ENCODE results near the gene OR1N1.
"Not testable (repeated sequence)": the region's sequence is repeated elsewhere in the genome, so short reads cannot be mapped to it uniquely, and the experiment has no call there.

OR1N1 gene

GRCh38 chr9:122551371-122551770 lies 24.3 kb upstream of the OR1N1 start:
- DNase-seq (ENCODE audit: extremely low read depth, low read depth) = no peak
- TF ChIP-seq CTCF (IDR thresholded peaks at IDR 0.05; ENCODE audit: low read depth, low read length, missing control alignments) = no peak
- no peak overlapping the region for H3K4me3 ChIP-seq (replicated peaks; ENCODE audit: low read depth, low read length)

DNA sequence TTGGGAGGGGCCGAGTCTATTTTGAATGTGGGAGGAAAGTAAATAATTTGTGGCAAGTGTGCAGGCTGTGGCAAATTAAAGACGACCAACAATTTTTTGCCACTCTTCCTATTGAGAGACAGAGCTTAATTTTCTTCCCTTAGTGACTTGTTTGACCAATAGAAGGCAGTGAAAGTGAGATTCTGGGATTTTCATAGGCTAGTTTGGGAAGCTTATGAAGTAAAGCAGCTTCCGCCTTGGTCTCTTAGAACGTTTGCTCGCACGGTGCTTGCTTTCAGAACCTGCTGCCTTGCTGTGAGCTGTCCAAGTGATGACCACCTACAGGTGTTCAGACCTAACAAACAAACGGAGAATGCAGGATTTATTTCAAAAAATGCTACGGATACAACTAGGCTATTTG lies 19.1 kb upstream of the OR1N1 start:
- no peak for DNase-seq (ENCODE audit: extremely low read depth, low read depth)
- no peak for TF ChIP-seq CTCF (IDR thresholded peaks at IDR 0.05; ENCODE audit: low read depth, low read length, missing control alignments)
- no peak overlapping the region for H3K4me3 ChIP-seq (replicated peaks; ENCODE audit: low read depth, low read length)

- DNase-seq (ENCODE audit: extremely low read depth, low read depth) = no peak
- no peak for TF ChIP-seq CTCF (IDR thresholded peaks at IDR 0.05; ENCODE audit: low read depth, low read length, missing control alignments)
- H3K4me3 ChIP-seq (replicated peaks; ENCODE audit: low read depth, low read length) = no peak overlapping the region
Measured at GRCh38 chr9:122538757-122539156, 11.7 kb upstream of the OR1N1 start.

DNA sequence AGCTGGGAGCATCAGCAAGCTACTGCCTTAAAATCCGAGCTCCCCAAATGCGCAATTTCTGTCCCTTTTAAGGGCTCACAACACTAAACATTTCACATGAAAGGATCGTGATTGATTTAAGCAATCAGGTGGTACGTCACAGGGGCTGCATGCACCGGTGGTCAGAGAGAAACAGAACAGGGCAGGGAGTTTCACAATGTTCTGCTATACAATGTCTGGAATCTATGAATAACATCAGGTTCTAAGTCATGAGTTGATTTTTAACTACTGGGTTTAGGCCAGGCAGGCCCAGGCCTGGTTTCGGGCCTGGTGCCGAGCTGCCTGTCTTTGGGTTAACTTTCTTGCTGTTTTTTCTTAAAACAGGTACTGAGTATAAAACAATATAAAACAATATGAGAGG lies 10.0 kb upstream of the OR1N1 start:
- H3K4me3 ChIP-seq (replicated peaks; ENCODE audit: low read depth, low read length) = not testable (repeated sequence)

DNA sequence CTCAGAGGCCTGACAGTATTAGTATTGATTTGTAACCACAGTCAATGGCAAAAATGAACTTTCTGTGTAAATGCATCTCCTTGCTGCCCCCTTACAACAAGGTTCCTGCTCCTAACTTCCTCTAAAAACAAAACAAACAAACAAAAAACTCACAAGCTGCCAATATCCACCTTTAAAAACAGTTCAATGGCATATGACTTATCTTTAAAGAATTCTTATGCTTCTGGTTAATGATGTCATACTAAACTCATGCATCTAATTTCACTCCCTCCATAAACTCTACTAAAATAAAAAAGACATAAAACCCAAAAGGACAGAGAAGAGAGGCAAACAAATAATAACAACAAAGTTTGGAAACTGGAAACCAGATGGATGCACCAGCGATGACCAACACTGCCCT lies 9.0 kb upstream of the OR1N1 start:
- no peak for TF ChIP-seq CTCF (IDR thresholded peaks at IDR 0.05; ENCODE audit: low read depth, low read length, missing control alignments)
- H3K4me3 ChIP-seq (replicated peaks; ENCODE audit: low read depth, low read length) = no peak overlapping the region
- no peak for DNase-seq (ENCODE audit: extremely low read depth, low read depth)

More for the DNA sequence above, 10.0 kb upstream of the OR1N1 start:
- DNase-seq (ENCODE audit: extremely low read depth, low read depth) = not testable (repeated sequence)

- DNase-seq (ENCODE audit: extremely low read depth, low read depth); H3K4me3 ChIP-seq (replicated peaks; ENCODE audit: low read depth, low read length): not testable (repeated sequence)
Measured at GRCh38 chr9:122531157-122531556, 4.1 kb upstream of the OR1N1 start.

GRCh38 chr9:122526602-122527001 lies 491 bp downstream of the OR1N1 start:
- DNase-seq (ENCODE audit: extremely low read depth, low read depth) = no peak
- no peak overlapping the region for H3K4me3 ChIP-seq (replicated peaks; ENCODE audit: low read depth, low read length)
- no peak for TF ChIP-seq CTCF (IDR thresholded peaks at IDR 0.05; ENCODE audit: low read depth, low read length, missing control alignments)

GRCh38 chr9:122519376-122519775 lies 7.7 kb downstream of the OR1N1 start:
- no peak for DNase-seq (ENCODE audit: extremely low read depth, low read depth)
- no peak overlapping the region for H3K4me3 ChIP-seq (replicated peaks; ENCODE audit: low read depth, low read length)
- TF ChIP-seq CTCF (IDR thresholded peaks at IDR 0.05; ENCODE audit: low read depth, low read length, missing control alignments) = no peak

Measured in HFF-Myc (cell line).